ENCODE data around the gene TIMM29.

- no peak for TF ChIP-seq REST (IDR thresholded peaks at IDR 0.05; ENCODE audit: insufficient read depth in 1 of 2, low read depth in 2 of 2, low read length in 2 of 2)
- TF ChIP-seq TAF1 (IDR thresholded peaks at IDR 0.05; ENCODE audit: borderline replicate concordance, insufficient read depth, low read length), result no peak
- no peak for TF ChIP-seq POLR2AphosphoS5 (IDR thresholded peaks at IDR 0.05; ENCODE audit: low read depth, low read length)
- TF ChIP-seq SIN3A (IDR thresholded peaks at IDR 0.05; ENCODE audit: borderline replicate concordance, insufficient read depth, low read length), result no peak
- TF ChIP-seq FOXP2 (optimal IDR thresholded peaks at IDR 0.05; ENCODE audit: borderline replicate concordance, extremely low read depth, extremely low read length, insufficient read depth), result no peak
These were observed 44.3 kb upstream of the TIMM29 start for GRCh38 chr19:10884274-10884673.

All from PFSK-1 (cell line).